ENCODE measurements around the gene ERN1. TPM values are rescaled to one million over a fixed set of nuclear protein-coding genes. Genes with fewer than 3 reads are reported as not detected.

Gene ERN1
- total RNA-seq, 1 donor = 14.7 TPM

DNA sequence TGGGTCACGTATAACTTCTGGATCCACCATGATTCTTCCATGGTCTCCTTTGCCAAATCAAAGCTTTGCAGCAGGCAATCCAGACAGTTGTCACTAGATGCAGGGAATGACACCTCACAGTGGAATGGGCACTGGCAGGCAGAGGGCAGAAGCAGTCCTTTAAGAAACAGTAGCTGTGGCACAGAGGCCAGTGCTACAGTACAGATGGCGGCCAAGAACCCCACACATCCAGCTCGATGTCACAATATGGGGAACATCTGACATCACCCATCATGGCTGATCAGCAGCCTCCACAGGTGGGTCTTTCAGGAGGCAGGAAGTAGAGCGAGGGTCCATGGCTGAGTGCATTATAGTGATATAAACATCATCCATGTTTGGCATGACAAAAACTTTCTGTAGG, 18.8 kb upstream of the ERN1 start:
- H3K4me3 ChIP-seq (ENCODE audit: low read depth, low read length) = no peak overlapping the region
- TF ChIP-seq, protein P1, sequence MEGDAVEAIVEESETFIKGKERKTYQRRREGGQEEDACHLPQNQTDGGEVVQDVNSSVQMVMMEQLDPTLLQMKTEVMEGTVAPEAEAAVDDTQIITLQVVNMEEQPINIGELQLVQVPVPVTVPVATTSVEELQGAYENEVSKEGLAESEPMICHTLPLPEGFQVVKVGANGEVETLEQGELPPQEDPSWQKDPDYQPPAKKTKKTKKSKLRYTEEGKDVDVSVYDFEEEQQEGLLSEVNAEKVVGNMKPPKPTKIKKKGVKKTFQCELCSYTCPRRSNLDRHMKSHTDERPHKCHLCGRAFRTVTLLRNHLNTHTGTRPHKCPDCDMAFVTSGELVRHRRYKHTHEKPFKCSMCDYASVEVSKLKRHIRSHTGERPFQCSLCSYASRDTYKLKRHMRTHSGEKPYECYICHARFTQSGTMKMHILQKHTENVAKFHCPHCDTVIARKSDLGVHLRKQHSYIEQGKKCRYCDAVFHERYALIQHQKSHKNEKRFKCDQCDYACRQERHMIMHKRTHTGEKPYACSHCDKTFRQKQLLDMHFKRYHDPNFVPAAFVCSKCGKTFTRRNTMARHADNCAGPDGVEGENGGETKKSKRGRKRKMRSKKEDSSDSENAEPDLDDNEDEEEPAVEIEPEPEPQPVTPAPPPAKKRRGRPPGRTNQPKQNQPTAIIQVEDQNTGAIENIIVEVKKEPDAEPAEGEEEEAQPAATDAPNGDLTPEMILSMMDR (IDR thresholded peaks at IDR 0.05; ENCODE audit: insufficient read depth, low read depth, low read length) = no peak
- DNase-seq (ENCODE audit: low read depth) = no peak

DNA sequence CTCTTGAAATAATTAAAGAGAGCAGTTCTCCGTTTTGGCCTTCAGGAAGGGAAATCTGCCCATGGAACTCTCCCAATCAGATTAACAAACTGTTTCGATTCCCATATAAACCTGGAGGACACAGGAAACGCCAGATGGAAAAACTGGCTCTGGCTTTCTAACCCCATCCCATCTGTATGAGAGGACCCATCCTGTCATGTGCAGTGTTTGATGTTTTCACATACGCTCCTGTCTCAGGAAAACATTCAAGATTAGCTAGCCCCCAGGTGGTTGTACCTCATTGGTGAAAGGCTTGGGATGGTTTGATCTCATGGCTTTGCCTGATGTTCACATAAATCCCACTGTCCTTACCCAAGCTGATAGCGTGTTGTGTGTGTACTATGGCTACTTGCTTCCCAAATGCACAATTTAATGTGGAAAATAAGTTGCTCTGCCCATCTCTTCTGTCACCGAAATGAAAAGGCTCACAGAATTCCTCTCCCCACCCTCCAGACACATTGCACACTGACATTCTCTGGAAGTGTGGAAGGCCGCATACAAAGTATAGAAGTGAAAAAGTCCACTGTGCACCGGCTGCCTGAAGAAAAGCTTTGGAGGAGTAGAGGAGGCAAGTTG, 18.2 kb upstream of the ERN1 start:
- H3K4me3 ChIP-seq (ENCODE audit: low read depth, low read length) = no peak overlapping the region
- peak; percentile 81 for DNase-seq (ENCODE audit: low read depth)
- TF ChIP-seq, protein P1 (IDR thresholded peaks at IDR 0.05; ENCODE audit: insufficient read depth, low read depth, low read length) = no peak

DNA sequence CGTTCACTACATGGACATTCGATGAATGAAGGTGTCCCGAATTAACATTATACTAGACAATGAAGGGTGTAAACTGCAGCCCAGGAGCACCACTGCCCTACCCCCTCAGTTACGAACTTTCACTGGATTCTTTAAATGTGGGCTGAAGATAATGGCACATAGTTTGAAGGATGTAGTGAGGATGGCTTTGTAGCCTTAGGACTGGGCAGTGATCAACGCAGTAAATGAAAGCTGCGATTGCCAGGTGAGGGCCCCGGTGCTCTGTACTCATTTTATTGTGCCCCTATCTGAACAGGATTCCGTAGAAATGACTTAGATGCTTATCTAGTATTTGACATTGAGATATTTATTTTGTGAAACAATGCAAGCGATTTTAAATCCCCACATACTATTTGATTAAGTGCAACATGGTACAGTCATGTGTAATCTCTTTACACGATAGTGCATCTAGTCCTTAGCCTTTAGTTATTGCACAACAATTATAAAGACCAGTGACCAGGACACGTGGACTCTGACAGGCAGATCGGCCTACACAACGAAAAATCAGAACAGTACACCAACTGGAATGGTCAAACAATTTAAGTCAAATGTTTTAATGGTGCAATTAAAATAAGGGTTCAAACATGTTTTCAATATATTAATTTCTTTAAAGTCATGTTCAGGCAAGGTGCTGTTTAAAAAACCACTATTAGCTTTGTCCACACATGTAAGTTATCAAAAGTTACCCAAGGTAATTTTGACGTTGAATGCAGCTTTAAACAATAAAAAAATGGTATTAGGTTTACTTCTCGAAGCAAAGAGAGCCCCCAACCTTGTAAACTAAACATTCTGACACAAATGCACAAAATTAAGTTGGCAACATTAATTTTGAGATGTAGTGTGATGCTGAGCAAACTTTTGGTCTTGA, 17.4 kb upstream of the ERN1 start:
- TF ChIP-seq, protein P1 (IDR thresholded peaks at IDR 0.05; ENCODE audit: insufficient read depth, low read depth, low read length) = no peak
- peak overlapping the region; percentile 85 for H3K4me3 ChIP-seq (ENCODE audit: low read depth, low read length)
- peak; percentile 66 for DNase-seq (ENCODE audit: low read depth)

- H3K4me3 ChIP-seq (ENCODE audit: low read depth, low read length) = peak overlapping the region; percentile 85
- TF ChIP-seq, protein P1 (IDR thresholded peaks at IDR 0.05; ENCODE audit: insufficient read depth, low read depth, low read length) = no peak
- peak; percentile 75 for DNase-seq (ENCODE audit: low read depth)
Measured at GRCh38 chr17:64146418-64147109, 16.6 kb upstream of the ERN1 start.

GRCh38 chr17:64145751-64146417, 15.9 kb upstream of the ERN1 start:
- H3K4me3 ChIP-seq (ENCODE audit: low read depth, low read length) = peak overlapping the region; percentile 85
- TF ChIP-seq, protein P1 (IDR thresholded peaks at IDR 0.05; ENCODE audit: insufficient read depth, low read depth, low read length) = no peak

DNA sequence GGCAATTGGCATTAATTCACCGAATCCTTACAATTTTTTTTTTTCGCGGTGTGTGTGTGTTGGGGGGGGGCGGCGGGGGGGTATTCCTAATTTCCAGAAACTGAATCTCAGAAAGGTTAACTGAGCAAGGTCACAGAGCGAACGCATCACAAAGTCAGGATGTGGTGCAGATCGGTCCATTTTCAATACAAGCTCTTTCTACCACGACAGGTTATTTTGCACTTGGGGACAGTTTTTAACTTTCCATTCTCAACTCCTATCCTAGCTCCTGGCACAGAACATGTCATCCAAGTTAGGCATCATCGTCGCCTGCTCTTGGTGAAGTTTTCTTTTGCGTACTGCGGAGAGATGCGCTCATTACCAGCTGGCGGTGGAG, 15.4 kb upstream of the ERN1 start:
- H3K4me3 ChIP-seq (ENCODE audit: low read depth, low read length) = peak overlapping the region; percentile 85
- TF ChIP-seq, protein P1 (IDR thresholded peaks at IDR 0.05; ENCODE audit: insufficient read depth, low read depth, low read length) = no peak
- DNase-seq (ENCODE audit: low read depth) = no peak

More at GRCh38 chr17:64145751-64146417, 15.9 kb upstream of the ERN1 start:
- DNase-seq (ENCODE audit: low read depth) = peak; percentile 100
